ENCODE measurements around the gene GAGE12G.
"Not testable (repeated sequence)": the region's sequence is repeated elsewhere in the genome, so short reads cannot be mapped to it uniquely, and the experiment has no call there.

DNA sequence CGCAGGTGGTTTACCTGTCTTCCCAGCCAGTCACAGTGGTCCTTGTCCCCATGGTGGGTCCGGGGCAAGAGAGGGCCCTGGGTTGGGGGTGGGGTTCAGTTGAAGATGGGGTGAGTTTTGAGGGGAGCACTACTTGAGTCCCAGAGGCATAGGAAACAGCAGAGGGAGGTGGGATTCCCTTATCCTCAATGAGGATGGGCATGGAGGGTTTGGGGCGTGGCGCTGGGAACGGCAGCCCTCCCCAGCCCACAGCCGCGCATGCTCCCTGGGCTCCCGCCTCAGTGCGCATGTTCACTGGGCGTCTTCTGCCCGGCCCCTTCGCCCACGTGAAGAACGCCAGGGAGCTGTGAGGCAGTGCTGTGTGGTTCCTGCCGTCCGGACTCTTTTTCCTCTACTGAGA is 28.8 kb upstream of the GAGE12G start, which contains the start of gene GAGE12D:
- TF ChIP-seq EZH2 (IDR thresholded peaks at IDR 0.05; ENCODE audit: insufficient read depth, poor library complexity, severe bottlenecking); EZH2phosphoT487 (IDR thresholded peaks at IDR 0.05; ENCODE audit: insufficient read depth, low read depth): not testable (repeated sequence)

Measured in GM23248 (cell line).